ENCODE measurements around the gene YIPF4.

GRCh38 chr2:32363597-32363996, 85.9 kb downstream of the YIPF4 start:
- TF ChIP-seq SUZ12 (IDR thresholded peaks at IDR 0.05) (no peak), SP1 (IDR thresholded peaks at IDR 0.05) (no peak), BHLHE40 (IDR thresholded peaks at IDR 0.05; ENCODE audit: borderline replicate concordance) (no peak), FOXK2 (IDR thresholded peaks at IDR 0.05) (no peak)
